NT2/D1 (cell line): Measurements from ENCODE around the gene CRAT.

ENCODE experiments used
- SUZ12 ChIP-seq: IDR thresholded peaks from 2 replicates; pipeline ENCODE4 v1.6.1; 2011; ENCODE audit not compliant: insufficient read length, insufficient read depth; ENCODE audit errors: extremely low read depth
- YY1 ChIP-seq: IDR thresholded peaks from 2 replicates; pipeline ENCODE4 v1.6.1; 2011; ENCODE audit not compliant: insufficient read length, insufficient read depth
- ZNF274 ChIP-seq: IDR thresholded peaks from 2 replicates; pipeline ENCODE4 v1.6.1; 2011; ENCODE audit warnings: mild to moderate bottlenecking, low read depth, low read length

DNA sequence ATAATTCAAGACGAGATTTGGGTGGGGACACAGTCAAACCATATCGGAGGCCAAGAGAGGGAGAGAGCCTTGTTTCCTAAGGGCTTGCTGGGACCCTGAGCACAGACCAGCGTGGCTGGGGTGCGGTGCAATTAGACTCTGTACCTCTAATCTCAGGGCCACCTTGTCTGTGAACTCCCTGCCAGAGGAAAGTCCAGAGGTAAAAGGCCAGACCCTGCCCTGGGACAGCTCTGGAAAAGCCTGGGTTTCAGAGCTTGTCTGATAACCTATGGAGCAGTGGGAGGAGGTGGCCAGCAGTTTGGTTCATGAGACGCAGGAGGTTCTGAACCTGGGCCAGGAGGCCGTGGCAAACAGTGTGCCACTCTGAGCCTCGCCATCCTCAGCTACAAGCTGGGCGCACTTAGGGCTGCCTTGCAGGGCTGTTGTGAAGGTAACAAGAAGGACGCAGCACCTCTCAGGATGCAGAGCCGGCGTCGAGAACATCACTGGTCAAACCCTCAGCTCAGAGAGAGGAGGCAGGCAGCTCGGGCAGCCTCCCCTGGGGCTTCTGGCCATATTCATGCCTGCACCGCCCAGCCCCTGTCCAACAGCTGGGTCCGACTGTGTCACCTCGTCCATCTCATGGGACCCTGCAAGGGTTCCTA, 34.5 kb downstream of the CRAT start:
- no peak for TF ChIP-seq YY1
- TF ChIP-seq ZNF274 = no peak
- no peak for TF ChIP-seq SUZ12
